ENCODE data around the gene SULT4A1. TPM values are rescaled to one million over a fixed set of nuclear protein-coding genes. Genes with fewer than 3 reads are reported as not detected.

Gene SULT4A1
- total RNA-seq, 4 donors from 2014 or later, result 0.34 to 0.47 TPM; not detected in 2

DNA sequence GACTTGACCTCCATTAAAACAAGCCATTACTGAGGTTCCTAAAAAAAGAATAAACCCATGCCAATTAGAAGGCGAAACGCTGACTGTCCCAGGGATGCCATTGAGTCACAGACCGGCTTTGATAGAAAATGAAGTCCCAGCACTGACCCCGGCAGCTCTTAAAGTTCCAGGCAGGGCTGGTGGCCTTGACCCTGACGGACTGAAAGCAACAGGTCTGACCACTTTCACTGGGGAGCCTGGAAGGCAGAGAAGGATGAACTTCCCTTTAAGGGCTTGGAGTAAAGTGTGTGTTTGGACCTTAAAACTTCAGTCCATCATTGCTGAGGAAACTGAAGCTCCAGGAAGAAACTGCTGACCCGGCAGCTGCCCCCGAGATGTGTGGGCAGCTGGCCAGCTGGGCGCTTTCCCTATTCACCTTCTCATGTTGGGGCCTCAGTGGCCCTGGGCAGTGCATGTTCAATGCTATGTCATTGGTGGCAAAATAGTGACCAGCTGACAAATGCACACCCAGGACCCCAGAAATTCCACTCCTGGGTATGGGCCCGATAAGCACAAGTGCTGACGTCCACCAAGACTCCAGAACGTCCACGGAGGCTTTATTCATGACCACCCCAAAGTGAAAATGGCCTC is 31.3 kb downstream of the SULT4A1 start:
- Histone ChIP-seq H3K4me1 (peaks cover 14% of the 10 kb centered on the region), H3K27ac (no peak overlapping the region), H3K27me3 (peaks cover 28% of the 10 kb centered on the region), H3K36me3 (no peaks in the 10 kb centered on the region), H3K9me3 (no peaks in the 10 kb centered on the region), H3K4me3 (no peak overlapping the region)
- TF ChIP-seq POLR2A (IDR thresholded peaks at IDR 0.05) (no peak), EP300 (IDR thresholded peaks at IDR 0.05) (no peak), POLR2AphosphoS5 (IDR thresholded peaks at IDR 0.05) (no peak)
- TF ChIP-seq, protein P1, sequence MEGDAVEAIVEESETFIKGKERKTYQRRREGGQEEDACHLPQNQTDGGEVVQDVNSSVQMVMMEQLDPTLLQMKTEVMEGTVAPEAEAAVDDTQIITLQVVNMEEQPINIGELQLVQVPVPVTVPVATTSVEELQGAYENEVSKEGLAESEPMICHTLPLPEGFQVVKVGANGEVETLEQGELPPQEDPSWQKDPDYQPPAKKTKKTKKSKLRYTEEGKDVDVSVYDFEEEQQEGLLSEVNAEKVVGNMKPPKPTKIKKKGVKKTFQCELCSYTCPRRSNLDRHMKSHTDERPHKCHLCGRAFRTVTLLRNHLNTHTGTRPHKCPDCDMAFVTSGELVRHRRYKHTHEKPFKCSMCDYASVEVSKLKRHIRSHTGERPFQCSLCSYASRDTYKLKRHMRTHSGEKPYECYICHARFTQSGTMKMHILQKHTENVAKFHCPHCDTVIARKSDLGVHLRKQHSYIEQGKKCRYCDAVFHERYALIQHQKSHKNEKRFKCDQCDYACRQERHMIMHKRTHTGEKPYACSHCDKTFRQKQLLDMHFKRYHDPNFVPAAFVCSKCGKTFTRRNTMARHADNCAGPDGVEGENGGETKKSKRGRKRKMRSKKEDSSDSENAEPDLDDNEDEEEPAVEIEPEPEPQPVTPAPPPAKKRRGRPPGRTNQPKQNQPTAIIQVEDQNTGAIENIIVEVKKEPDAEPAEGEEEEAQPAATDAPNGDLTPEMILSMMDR (IDR thresholded peaks at IDR 0.05), result no peak
- peak in 1 of 2 donors; percentile 42 for DNase-seq (ENCODE audit: low spot score in 2 of 2)
- 72% methylated on average over 9 of the region's 12 CpGs for WGBS

DNA sequence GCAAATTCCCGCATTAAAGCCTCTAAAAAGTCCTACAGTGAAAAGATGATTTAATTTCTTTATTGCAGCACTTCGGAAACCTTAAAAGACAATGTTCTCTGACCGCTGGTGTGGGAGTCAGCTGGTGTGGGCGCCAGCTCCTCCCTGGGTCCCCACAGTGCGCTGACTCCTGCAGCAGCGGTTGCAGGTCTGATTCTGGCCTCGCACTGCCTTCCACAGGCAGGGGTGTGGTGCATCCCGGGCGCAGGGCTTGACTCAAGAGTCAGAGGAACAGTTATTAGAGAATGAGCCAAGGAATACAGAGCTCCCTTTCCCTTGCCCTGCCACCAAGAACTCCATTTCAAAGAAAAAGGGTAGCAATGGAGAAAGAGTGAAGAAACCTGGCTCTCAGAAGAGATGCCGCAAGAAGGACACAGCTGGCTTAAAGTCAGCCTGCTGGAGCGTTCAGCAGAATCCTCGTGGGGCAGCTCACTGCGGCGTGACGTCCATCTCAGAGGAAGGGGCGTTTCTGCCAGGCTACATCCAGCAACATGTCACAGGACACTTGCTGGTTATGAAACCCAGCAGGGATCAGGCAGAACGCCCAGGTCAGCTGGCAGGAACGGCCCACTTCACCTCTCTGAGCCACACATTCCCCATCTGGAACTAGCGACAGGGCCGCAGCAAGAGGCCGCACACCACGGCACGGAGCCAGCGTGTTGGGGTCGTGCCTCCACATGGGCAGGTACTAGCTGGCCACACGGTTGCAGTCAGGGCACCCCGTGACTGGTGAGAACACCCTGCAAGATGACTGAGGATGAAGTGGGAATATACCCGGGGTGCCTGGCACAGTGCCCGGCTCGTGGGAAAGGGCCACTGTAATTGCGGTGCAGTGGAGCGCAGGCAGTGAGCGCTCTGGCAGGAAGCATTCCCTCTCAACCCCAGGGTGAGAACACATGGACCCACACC is 32.1 kb downstream of the SULT4A1 start:
- H3K9me3 ChIP-seq, result no peaks in the 10 kb centered on the region
- WGBS, result 45% methylated on average over 18 of the region's 33 CpGs
- H3K27me3 ChIP-seq, result peaks cover 21% of the 10 kb centered on the region
- H3K4me1 ChIP-seq, result peaks cover 14% of the 10 kb centered on the region
- no peak overlapping the region for H3K4me3 ChIP-seq
- peak; percentile 90 to 91 for DNase-seq (ENCODE audit: low spot score in 2 of 2)
- TF ChIP-seq POLR2AphosphoS5 (IDR thresholded peaks at IDR 0.05) (peak in 2 of 3 donors; percentile 50 to 63), EP300 (IDR thresholded peaks at IDR 0.05) (no peak)
- no peaks in the 10 kb centered on the region for H3K36me3 ChIP-seq
- H3K27ac ChIP-seq, result peak overlapping the region; percentile 82

DNA sequence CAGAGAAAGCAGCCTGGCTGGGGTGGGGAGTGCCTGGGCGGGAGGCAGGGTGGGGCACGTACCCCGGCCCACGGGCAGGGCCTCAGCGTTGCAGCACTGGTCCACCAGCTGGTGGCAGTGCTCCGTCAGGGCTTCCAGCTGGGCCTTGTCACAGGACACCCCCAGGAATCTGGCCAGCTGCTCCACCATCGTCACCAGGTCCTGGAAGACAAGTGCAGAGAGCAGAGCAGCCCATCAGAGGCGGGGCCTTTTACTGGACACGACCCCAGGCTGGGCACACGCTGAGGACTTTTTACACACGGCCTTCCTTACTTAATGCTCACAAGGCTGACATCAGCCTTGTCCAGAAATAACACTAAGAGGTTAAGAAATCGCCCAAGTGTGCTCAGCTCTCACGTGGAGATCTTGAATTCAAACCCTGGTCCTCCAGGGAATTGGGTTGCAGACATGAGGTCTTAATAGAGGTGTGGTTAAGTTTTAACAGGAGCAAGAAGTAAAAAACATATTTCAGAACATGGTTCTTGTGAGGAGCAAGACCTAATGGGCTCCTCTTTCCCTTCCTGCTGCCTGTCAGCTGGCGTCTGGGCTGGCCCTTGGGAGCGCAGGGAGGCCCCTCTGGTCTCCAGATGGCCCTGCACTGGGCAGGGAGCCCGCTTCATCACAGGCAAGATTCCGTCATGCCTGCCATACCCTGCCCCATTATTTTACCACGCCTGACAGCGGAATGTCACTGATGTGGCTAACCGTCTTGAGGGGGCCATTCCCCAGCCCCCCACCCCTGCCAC is 33.1 kb downstream of the SULT4A1 start:
- WGBS, result 54% methylated on average over 8 of the region's 20 CpGs
- Histone ChIP-seq H3K27me3 (peaks cover 28% of the 10 kb centered on the region), H3K27ac (peak overlapping the region; percentile 82), H3K36me3 (no peaks in the 10 kb centered on the region), H3K4me3 (no peak overlapping the region), H3K4me1 (peaks cover 14% of the 10 kb centered on the region), H3K9me3 (no peaks in the 10 kb centered on the region)
- TF ChIP-seq POLR2AphosphoS5 (IDR thresholded peaks at IDR 0.05), result peak in 1 of 3 donors; percentile 18
- TF ChIP-seq, protein P1 (IDR thresholded peaks at IDR 0.05), result no peak
- no peak for TF ChIP-seq EP300 (IDR thresholded peaks at IDR 0.05)
- TF ChIP-seq POLR2A (IDR thresholded peaks at IDR 0.05), result no peak
- peak; percentile 92 to 93 for DNase-seq (ENCODE audit: low spot score in 2 of 2)

DNA sequence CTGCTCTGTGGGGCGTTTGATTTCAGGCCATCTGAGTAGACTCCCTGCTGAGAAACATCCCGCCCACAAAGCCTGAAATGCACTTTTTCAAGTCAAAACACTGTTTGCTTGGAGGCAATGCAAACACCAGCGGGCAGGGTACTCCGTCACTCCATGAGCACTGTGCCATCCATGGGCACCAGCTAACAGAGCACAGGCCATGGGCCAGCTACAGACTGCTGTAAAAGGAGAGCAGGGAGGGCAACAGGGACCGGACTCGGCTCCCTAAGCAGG is 33.7 kb downstream of the SULT4A1 start:
- H3K4me1 ChIP-seq, result peaks cover 14% of the 10 kb centered on the region
- H3K9me3 ChIP-seq, result no peaks in the 10 kb centered on the region
- no peaks in the 10 kb centered on the region for H3K36me3 ChIP-seq
- peak overlapping the region; percentile 82 for H3K27ac ChIP-seq
- no peak overlapping the region for H3K4me3 ChIP-seq
- no peak for TF ChIP-seq EP300 (IDR thresholded peaks at IDR 0.05)
- TF ChIP-seq POLR2AphosphoS5 (IDR thresholded peaks at IDR 0.05), result no peak
- TF ChIP-seq, protein P1 (IDR thresholded peaks at IDR 0.05), result no peak
- TF ChIP-seq POLR2A (IDR thresholded peaks at IDR 0.05), result no peak
- peaks cover 31% of the 10 kb centered on the region for H3K27me3 ChIP-seq
- peak in 1 of 2 donors; percentile 56 for DNase-seq (ENCODE audit: low spot score in 2 of 2)
- WGBS, result 73% methylated on average over 4 of the region's 6 CpGs

DNA sequence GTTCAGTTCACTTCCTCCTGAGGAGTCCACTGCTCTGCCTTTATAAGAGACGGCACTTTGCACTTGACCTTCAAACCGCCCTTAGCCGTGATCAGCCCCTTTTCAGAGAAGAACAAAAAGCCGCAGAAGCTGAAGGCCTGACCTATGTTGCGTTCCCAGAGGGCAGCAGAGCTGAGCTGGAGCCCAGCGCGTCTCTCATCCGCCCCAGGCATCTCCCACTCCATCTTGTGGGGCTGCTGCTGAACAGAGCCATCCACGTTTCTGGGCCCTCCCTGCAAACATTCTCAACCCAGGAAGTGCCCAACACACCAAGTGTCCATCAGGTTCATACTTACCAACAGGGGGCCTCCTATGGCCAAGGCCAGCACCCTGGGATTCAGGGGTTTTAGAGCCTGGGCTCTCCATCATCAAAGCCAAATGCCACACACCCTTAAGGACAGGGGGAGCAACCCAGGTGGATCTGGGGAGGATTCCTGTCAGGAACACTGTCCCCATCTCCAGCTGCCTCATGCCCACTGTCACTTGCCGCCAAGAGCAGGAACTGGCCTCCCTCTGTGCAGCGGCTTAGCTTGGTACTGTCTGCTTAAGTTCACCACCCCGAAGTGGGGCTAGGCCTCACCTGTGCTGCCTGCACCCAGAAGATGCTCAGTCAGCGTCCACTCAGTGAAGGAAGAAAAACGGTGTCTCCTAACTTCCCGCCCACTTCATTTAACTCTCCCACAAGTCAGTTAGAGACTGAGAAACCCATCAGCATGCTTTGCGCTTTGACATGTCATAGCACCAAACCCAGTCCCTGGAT is 34.2 kb downstream of the SULT4A1 start:
- 83% methylated on average over 15 of the region's 16 CpGs for WGBS
- TF ChIP-seq POLR2A (IDR thresholded peaks at IDR 0.05), result no peak
- TF ChIP-seq POLR2AphosphoS5 (IDR thresholded peaks at IDR 0.05), result no peak
- no peak for TF ChIP-seq EP300 (IDR thresholded peaks at IDR 0.05)
- TF ChIP-seq, protein P1 (IDR thresholded peaks at IDR 0.05), result no peak
- Histone ChIP-seq H3K4me3 (no peak overlapping the region), H3K36me3 (no peaks in the 10 kb centered on the region), H3K9me3 (no peaks in the 10 kb centered on the region), H3K4me1 (peaks cover 14% of the 10 kb centered on the region), H3K27me3 (peaks cover 31% of the 10 kb centered on the region), H3K27ac (no peak overlapping the region)
- DNase-seq (ENCODE audit: low spot score in 2 of 2), result peak in 1 of 2 donors; percentile 57
